Osteoblast (primary cell): ENCODE data around the gene HDAC8. TPM values are rescaled to one million over a fixed set of nuclear protein-coding genes. Genes with fewer than 3 reads are reported as not detected.

Source experiments
- DNase-seq: peaks from one replicate; pipeline ENCODE4 v3.0.0; 2011; ENCODE audit warnings: low spot score, mixed read lengths; ENCODE audit not compliant: insufficient read length; ENCODE audit errors: missing footprints
- H2AFZ ChIP-seq: 2 replicates; pipeline ENCODE4 v1.6.0; 2011; ENCODE audit warnings: mild to moderate bottlenecking, low read length
- H3K27ac ChIP-seq: 2 replicates; pipeline ENCODE4 v1.5.1; 2011; ENCODE audit warnings: mild to moderate bottlenecking, low read depth, low read length, moderate library complexity
- H3K27me3 ChIP-seq: 2 replicates; pipeline ENCODE4 v1.6.0; 2012; ENCODE audit warnings: mild to moderate bottlenecking, control low read depth, inconsistent platforms, low read length, moderate library complexity; ENCODE audit not compliant: insufficient read depth
- H3K36me3 ChIP-seq: 2 replicates; pipeline ENCODE4 v1.5.1; 2011; ENCODE audit warnings: mild to moderate bottlenecking, low read length, control low read depth, moderate library complexity; ENCODE audit not compliant: insufficient read depth
- H3K4me1 ChIP-seq: 2 replicates; pipeline ENCODE4 v1.5.1; 2011; ENCODE audit warnings: mild to moderate bottlenecking, low read length, control low read depth, moderate library complexity; ENCODE audit not compliant: insufficient read depth
- H3K4me2 ChIP-seq: 2 replicates; pipeline ENCODE4 v1.6.0; 2011; ENCODE audit warnings: mild to moderate bottlenecking, low read length; ENCODE audit not compliant: insufficient read depth
- H3K4me3 ChIP-seq: fragments of 200-600 bp; sonication (generic); 3 replicates; pipeline ENCODE4 v1.5.1; 2012; ENCODE audit warnings: mild to moderate bottlenecking, low read length, inconsistent platforms; ENCODE audit not compliant: insufficient read depth
- H3K79me2 ChIP-seq: 2 replicates; pipeline ENCODE4 v1.6.0; 2012; ENCODE audit warnings: mild to moderate bottlenecking, low read length, control low read depth, inconsistent platforms; ENCODE audit not compliant: insufficient read depth
- H3K9me3 ChIP-seq: 2 replicates; pipeline ENCODE4 v1.5.1; 2011; ENCODE audit warnings: low read depth, low read length, control low read depth
- H4K20me1 ChIP-seq: 2 replicates; pipeline ENCODE4 v1.6.0; 2012; ENCODE audit warnings: mild to moderate bottlenecking, low read length, control low read depth; ENCODE audit not compliant: insufficient read depth
- total RNA-seq: library from RNA; depleted of rRNA; stranded (reverse); fragments of >200 nt; gene quantifications from 2 replicates; pipeline ENCODE4 v1.2.3, GENCODE V29; 2012
- TF ChIP-seq, protein P1 (sequence below): IDR thresholded peaks from 2 replicates; pipeline ENCODE4 v1.5.1; 2011; ENCODE audit warnings: mild to moderate bottlenecking, low read depth, low read length, moderate library complexity; ENCODE audit errors: extremely low read depth

The HDAC8 gene
- total RNA-seq, 1 donor = 24.6 TPM

DNA sequence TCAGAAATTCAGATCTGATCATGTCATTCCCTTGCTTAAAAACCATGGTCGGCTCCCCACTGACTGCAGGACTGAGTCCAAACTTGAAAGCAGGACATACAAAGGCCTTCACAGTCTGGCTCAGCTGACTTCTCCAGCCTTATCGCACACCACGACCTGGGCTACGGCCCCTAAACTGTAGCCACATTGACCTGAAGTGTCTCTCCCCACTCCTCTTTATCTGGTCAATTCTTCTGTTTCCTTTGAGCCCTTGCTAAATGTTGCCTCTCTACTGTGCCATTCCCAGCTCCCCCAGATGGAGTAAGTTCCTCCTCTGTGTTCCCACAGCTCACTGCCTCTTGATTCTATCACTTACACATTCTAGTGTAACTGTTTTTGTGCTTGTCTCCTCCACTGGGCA lies 206.5 kb downstream of the HDAC8 start:
- H3K27me3 ChIP-seq = peaks cover 31% of the 10 kb centered on the region
- H3K27ac ChIP-seq = no peak overlapping the region
- no peaks in the 10 kb centered on the region for H3K4me1 ChIP-seq
- no peak overlapping the region for H3K4me2 ChIP-seq
- H3K9me3 ChIP-seq = no peaks in the 10 kb centered on the region
- no peaks in the 10 kb centered on the region for H3K36me3 ChIP-seq
- TF ChIP-seq, protein P1, sequence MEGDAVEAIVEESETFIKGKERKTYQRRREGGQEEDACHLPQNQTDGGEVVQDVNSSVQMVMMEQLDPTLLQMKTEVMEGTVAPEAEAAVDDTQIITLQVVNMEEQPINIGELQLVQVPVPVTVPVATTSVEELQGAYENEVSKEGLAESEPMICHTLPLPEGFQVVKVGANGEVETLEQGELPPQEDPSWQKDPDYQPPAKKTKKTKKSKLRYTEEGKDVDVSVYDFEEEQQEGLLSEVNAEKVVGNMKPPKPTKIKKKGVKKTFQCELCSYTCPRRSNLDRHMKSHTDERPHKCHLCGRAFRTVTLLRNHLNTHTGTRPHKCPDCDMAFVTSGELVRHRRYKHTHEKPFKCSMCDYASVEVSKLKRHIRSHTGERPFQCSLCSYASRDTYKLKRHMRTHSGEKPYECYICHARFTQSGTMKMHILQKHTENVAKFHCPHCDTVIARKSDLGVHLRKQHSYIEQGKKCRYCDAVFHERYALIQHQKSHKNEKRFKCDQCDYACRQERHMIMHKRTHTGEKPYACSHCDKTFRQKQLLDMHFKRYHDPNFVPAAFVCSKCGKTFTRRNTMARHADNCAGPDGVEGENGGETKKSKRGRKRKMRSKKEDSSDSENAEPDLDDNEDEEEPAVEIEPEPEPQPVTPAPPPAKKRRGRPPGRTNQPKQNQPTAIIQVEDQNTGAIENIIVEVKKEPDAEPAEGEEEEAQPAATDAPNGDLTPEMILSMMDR = no peak
- no peaks in the 10 kb centered on the region for H4K20me1 ChIP-seq
- H3K4me3 ChIP-seq = no peak overlapping the region
- DNase-seq = no peak
- H3K79me2 ChIP-seq = no peaks in the 10 kb centered on the region
- no peak overlapping the region for H2AFZ ChIP-seq

DNA sequence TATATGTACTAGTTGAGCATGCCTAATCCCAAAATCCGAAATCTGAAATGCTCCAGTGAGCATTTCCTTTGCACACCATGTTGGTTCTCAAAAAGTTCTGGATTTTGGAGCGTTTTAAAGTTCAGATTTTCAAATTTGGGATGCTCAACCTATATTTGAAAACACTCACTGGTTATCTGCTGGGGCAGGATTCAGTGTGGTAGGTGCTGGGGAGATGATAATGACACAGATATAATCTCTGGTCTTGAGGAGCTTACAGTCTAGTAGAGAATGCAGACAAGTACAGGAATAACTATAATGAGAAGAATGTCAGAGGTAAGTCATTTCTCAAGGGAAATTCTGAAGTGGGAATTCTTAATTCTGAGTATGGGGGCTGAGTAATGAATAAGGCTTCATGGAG lies 207.5 kb downstream of the HDAC8 start:
- TF ChIP-seq, protein P1 = no peak
- no peak overlapping the region for H3K4me2 ChIP-seq
- no peaks in the 10 kb centered on the region for H3K36me3 ChIP-seq
- H3K4me1 ChIP-seq = no peaks in the 10 kb centered on the region
- no peak overlapping the region for H3K27ac ChIP-seq
- H3K4me3 ChIP-seq = no peak overlapping the region
- H4K20me1 ChIP-seq = no peaks in the 10 kb centered on the region
- H3K9me3 ChIP-seq = no peaks in the 10 kb centered on the region
- H2AFZ ChIP-seq = no peak overlapping the region
- H3K79me2 ChIP-seq = no peaks in the 10 kb centered on the region
- H3K27me3 ChIP-seq = peaks cover 31% of the 10 kb centered on the region
- no peak for DNase-seq

DNA sequence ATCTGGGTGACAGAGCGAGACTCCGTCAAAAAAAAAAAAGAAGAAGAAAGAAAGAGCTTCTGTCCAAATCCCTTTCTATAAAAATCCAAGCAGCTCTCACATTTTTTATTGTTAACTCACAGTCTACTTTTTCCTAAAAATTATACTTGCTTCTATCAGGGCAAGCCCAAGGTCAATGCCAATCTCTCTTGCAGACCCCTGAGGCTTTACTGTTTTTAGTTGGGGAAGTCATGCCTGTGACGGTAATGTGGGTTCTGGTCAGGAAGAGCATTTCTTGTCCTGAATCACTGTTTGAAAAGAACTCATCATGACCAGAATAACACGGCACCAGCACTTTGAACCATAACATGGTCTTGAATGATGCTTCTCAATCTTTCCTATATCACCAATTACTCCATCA lies 212.3 kb downstream of the HDAC8 start:
- H3K27ac ChIP-seq = no peak overlapping the region
- H2AFZ ChIP-seq = no peak overlapping the region
- no peak overlapping the region for H3K4me2 ChIP-seq
- no peaks in the 10 kb centered on the region for H3K36me3 ChIP-seq
- H3K4me1 ChIP-seq = peaks cover 3% of the 10 kb centered on the region
- no peak for DNase-seq
- peaks cover 37% of the 10 kb centered on the region for H3K27me3 ChIP-seq
- no peak overlapping the region for H3K4me3 ChIP-seq
- H4K20me1 ChIP-seq = no peaks in the 10 kb centered on the region
- no peaks in the 10 kb centered on the region for H3K79me2 ChIP-seq
- H3K9me3 ChIP-seq = no peaks in the 10 kb centered on the region
- TF ChIP-seq, protein P1 = no peak

DNA sequence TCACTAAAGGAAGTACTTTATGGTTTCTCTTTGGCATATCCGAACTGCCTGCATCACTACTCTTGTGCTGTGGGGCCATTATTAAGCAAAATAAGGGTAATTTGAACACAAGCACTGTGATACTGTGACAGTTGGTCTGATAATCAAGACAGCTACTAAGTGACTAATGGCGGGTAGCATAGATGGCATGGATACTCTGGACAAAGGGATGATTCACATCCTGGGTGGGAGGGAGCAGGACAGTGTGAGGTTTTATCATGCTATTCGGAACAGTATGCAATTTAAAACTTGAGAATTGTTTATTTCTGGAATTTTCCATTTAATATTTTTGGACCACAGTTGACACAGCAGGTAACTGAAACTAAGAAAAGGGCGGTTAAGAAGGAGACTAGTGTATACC lies 214.3 kb downstream of the HDAC8 start:
- no peak overlapping the region for H3K4me2 ChIP-seq
- H3K27ac ChIP-seq = no peak overlapping the region
- H3K9me3 ChIP-seq = no peaks in the 10 kb centered on the region
- H4K20me1 ChIP-seq = no peaks in the 10 kb centered on the region
- H2AFZ ChIP-seq = no peak overlapping the region
- H3K4me3 ChIP-seq = no peak overlapping the region
- H3K79me2 ChIP-seq = no peaks in the 10 kb centered on the region
- peak; percentile 83 for DNase-seq
- no peaks in the 10 kb centered on the region for H3K36me3 ChIP-seq
- H3K4me1 ChIP-seq = peaks cover 3% of the 10 kb centered on the region
- peaks cover 36% of the 10 kb centered on the region for H3K27me3 ChIP-seq
- TF ChIP-seq, protein P1 = no peak
